Kasumi-1 (cell line): ENCODE results near the gene GRID1.
"Not testable (repeated sequence)": the region's sequence is repeated elsewhere in the genome, so short reads cannot be mapped to it uniquely, and the experiment has no call there.

Source experiments
- DNase-seq, 2 experiments: peaks; one replicate each; lab custom pipeline; 2025; lab: John Stamatoyannopoulos, UW

Gene GRID1

DNA sequence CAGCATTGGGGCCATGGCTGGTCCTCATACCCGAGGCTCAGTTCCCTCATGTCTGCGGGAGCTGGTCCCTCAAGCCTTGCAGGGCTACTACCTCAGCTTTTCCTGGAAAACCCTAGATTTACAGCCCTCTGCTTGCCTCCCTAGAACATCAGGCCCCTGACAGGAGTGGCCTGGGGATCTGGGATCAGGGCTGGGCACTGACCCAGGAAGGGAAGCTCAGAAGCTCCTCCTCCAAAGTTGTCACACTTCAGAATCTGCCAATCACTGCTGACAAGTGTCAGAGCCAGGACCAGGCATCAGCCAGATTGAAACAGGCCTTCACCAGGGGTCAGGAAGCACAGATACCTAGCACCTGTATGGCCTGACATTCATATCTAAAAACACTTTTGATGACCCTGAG, 115.2 kb downstream of the GRID1 start:
- DNase-seq: no peak

DNA sequence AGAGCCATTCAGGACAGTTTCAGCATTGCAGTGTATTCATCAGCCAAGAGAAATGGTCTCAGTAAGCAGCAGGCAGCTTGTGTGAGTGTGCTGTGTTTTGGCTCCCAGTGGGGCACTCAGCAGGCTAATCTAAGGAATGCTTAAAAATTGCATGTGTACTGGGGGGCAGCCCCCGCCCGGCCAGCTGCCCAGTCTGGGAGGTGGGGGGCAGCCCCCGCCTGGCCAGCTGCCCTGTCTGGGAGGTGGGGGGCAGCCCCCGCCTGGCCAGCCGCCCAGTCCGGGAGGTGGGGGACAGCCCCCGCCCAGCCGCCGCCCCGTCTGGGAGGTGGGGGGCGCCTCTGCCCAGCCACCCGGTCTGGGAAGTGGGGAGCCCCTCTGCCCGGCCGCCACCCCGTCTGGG, 116.2 kb downstream of the GRID1 start:
- no peak for DNase-seq

DNA sequence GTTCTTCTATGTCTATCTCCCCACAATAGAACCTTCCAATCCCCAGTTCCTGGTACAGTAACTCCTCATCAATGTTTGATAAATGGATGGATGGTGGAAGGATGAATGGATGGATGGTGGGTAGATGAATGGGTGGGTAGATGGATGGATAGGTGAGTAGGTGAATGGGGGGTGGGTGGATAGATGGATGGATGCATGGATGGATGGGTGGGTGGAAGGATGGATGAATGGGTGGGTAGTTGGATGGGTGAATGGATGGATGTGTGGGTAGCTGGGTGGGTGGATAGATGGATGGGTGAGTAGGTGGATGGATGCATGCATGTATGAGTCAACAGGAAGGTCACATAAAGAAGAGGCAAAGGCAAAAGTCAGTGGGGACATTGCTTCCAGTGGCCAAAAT, 116.8 kb downstream of the GRID1 start:
- DNase-seq: no peak

DNA sequence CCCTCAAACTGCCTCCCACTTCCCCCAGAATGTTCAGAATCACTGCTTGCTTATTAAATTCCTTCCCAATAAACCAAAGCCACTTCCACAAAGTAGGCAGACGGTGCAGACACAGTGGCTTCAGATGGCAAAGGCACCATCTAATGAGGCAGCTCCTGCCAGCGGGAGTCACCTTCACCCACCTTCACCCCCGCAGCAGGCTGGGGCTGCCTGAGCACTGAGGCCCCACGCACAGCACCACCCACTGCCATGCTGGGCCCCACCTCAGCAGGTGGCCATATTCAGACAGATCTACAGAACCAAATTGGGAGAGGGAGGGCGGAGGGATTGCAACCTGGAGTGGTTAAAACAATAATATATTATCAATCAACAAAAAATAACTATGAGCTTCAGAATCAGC, 118.5 kb downstream of the GRID1 start:
- DNase-seq: no peak

DNA sequence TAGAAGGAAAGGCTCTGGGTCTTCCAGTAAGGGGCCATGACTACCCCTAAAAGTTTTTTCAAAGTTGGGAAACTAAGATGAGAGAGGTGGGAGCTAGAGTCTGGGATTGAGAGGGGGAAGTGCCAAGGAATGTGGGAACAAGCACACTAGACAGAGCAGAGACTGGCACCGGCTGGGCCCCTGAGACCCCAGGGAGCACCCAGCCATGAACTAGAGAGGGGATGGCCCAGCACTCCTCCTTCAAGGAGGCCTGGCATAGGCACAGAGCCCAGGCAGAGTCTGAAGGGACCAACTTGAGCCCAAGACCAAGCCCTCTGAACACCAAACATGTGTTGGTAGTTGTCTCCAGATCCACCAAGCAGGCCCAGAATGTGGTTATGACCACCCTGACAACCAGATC, 119.0 kb downstream of the GRID1 start:
- DNase-seq: no peak

DNA sequence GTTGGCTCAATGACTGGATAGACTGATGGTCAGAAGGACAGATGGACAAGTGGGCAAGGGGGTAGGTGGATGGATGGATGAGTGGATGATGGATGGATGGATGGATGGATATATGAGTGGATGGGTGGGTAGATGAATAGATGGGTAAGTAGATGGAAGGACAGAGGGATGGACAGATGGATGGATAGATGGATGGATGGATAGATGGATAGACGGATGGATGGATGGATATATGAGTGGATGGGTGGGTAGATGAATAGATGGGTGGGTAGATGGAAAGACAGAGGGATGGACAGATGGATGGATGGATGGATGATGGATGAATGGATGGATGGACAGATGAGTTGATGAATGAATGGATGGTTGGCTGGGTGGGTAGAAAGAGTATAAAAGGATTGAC, 119.5 kb downstream of the GRID1 start:
- DNase-seq: no peak

DNA sequence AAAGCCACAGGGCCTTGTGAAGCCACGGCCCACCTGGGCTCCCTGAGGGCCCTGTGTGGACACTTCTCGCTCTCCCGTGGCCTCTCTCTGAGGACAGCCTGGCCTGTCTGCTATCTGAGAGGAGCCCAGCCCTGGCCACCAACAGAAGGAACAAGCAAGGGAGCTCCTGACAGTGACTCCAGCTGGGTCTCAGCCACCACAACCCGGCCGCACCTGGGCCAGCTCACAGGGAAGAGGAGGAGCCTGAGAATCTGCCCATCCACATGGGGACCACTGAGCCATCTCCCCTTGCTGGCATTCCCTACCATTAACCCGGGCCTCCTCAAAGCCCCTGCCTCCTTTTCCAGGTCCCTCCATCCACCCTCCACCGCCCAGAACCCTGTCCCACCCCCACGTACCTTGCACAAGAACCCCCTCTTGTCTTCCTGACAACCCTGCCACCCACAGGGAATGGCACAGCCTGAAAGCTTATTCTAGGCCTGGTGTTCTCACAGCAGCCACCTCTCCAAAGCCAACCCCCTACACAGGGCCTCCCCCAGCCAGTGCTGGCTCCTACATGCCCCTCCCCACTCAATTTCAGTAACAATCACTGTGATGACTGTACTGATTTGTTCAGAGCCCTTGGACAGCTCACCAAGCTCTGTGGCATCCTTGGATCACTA, 120.2 kb downstream of the GRID1 start:
- no peak for DNase-seq

DNA sequence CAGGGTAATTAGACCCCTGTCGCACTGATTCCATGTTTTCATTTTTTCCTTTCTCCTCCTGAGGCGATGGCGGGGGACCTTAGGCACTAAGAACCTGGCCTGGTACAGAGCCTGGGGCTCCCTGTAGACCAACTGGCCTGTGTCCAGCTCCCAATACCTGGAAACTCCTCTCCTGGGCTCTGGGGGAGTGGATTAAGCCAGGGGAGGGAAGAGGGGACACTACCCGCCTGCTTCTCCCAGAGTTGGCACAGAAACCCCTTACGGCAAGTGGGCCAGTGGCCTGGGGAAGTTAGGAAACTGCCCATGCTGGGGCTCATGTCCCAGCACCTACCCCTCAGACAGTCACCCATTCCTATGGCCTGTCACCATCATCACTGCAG, 121.6 kb downstream of the GRID1 start:
- no peak for DNase-seq

DNA sequence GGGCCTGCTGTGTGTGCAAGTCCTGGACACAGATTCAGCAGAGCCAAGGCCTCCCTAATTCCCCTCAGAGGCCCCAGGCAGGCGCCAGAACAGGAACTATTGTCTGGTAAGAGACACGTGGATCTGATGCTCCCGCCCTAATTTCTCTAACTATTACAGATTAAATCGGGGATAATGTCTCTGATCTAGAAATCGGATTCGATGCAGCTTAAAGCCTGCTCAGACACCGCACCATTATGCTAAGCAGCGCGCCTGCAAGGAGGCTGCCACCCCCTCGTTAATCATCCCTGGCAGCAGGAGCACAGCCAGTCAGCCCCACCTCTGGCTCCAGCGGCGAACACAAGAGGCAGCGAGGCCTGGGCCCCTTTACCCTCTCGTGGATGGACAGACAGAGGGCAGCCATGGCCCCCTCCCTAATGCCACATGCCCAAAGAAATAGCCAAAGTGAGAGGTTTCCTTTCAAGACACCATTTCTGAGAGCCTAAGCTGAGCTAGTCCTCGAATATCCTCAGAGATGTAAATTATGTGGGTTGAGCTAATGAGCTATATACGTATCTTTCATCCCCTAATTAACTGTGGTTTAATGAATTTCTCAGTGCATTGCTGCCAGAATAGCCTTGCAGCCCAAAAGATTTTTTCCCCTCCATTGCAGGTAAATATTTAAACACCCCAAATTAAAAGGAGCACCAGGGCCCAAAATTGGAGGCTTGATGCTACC, 122.1 kb downstream of the GRID1 start:
- no peak for DNase-seq

DNA sequence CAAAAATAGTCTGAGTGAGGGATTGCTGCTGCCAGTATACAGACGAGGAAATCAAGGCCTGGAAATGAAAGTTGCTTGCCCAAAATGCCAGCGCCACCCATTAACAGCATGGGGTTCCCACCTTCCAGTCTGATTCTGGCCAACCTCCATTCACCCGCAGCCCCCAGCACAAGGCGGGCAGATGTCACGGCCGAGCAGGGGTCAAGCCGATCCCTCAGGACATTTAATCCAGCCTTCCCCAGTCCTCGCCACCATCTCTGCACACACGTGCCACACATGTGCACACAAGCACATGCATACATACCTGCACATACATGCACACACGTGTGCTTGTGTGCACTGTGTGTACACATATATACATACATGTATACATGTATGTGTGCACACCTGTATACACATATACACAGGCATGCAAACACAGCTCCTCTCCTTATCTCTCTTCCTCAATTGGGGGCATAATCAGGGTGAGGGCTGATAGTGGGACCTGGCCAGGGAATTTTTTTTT, 122.9 kb downstream of the GRID1 start:
- DNase-seq: no peak

DNA sequence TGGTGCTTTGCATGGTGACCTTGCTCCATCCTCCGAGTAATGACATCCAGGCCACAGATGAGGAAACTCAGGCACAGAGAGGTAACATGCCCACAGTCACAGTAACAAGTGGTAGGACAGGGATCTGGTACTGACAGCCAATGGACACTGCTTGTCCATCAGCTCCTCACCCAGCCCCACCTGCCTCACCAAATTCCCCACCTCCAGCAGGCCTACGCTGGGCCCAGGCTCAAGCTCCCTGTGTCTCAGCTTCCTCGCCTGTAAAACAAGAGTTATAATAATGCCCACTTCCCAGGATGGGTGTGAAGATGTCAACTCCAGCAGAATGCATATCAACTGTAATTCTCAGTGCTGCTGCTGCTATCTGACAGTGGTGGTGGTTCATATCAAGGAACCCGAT, 123.8 kb downstream of the GRID1 start:
- DNase-seq: no peak

DNA sequence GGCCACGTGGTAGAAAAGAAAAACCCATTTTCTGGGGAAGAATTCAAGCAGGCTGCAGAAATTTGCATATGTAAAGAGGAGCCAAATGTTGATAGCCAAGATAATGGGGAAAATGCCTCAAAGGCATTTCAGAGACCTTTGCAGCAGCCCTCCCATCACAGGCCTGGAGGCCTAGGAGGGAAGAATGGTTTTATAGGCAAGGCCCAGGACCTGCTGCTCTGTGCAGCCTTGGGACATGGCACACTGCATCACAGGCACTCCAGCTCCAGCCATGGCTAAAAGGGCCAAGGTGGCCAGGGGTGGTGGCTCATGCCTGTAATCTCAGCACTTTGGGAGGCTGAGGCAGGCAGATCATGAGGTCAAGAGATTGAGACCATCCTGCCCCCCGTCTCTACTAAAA, 128.5 kb downstream of the GRID1 start:
- DNase-seq: not testable (repeated sequence)

DNA sequence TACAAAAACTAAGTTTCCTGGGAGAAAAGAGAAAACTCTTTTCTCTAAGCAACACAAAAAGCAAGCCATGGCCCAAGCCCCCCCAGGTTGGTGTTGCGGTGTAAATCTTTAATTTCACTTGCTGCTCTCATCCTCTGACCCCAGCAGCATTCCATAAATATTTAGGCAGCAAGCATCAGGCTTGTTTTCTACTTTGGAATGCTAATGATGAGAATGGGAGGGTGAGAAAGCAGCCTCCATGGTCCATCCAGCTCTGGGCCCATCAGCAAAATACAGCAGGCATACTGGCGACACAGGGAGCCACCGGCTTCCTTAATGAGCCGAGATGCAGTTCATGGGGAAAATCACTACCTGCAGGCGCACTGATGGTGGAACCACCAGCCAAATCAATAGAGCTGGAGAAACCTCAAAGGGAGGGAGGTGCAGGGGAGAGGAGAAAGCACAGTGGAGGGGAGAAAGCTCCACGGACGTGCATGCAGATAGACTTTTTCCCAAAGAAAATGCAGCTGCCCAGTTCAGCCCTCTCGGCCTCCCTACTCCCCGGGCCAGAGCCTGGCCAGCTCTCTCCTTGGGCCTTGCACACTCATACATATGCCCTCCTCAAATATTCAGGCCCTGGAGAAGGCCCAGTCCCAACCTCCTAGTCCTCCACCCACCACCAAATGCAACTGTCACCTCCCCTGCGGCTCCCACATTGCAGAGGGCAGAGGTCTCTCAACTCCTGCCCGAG, 131.9 kb downstream of the GRID1 start:
- DNase-seq: no peak

DNA sequence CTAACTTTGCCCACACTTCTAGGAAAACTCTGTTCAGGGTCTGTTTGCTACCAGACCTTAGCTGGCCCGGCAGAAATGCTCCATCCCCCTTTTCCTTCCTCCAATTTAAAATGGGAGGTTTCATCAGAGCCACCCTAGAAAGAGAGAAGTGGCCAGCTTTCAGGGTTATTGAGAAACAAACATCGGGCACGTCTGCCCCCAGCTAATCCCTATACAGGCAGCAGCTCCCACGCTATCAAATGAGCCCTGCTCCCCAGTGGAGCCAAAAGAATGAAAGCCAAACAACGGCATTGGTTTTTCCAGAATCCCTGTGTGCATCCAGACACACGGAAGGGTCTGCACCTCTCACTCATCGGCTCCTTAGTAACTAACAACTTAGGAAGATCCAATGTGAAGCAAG, 132.5 kb downstream of the GRID1 start:
- no peak for DNase-seq

DNA sequence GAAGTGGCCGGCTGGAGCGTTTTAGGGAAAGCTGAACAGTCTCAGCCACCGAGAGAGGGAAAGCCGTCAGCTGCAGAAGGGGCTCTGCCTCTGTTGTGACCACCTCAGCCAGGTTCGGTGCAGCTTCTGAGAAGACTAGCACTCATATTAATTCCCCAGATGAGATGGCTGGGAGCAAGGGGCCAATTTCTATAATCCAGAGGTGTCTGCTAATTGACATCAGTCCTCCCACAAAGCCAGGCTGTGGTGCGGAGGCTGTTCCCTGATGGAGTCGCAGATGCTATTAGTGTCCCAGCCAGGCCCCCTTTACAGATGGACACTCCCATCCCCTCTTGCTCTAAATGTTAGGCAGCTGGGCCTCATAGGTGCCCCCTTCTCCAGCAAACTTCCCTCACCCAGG, 133.5 kb downstream of the GRID1 start:
- no peak for DNase-seq

DNA sequence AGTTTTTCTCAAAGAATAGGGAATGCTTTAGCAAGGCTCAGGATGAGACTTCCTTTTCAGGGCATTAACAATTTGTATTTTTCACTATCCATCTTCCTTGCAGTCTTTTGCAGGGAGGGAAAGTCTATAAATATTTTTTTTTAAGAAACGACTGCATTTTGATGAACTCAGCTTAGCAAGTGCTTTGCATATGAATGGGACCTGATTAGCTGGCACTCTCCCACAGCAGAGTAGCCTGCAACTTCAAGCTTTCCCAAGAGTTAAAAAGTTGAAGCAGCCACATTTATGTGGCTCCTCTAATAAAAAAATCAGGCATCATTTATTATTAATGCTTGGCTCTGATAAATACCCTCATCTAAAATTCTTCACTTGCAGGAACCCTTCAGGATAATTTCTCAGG, 134.0 kb downstream of the GRID1 start:
- DNase-seq: no peak

DNA sequence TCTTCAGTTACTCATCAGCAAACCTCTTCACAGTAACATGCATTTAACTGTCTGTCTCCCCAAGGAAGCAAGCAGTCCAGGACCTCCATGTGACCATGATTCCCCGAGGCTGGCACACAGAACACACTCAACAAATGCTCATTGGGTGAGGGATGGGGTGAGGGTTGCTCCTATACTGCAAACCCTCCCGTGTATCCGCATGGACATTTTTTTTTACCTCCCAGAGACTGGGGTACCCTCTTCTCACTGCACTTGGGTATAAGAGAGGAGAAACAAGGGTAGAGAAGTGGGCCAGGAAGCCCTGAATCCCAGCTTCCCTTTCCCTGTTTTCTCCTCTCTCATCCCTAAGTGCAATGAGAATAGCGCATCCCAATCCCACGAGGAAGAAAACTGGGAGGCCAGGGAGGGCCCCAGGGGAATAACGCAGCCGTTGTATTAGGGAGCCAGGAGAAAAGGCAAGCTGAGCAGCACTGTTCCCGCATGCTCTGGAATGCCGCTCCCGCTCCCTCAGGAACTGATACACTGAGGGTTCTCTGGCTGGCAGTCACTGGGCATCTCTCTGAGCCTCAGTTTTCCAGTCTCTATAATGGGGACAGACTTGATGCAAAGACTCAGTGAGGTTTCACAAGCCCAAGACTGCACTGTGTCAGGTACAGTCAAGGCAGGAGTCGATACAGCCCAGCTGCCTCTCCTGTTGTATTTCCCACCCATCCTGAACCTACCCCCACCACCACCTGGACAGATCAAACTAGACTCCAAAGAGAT, 134.6 kb downstream of the GRID1 start:
- DNase-seq: no peak

DNA sequence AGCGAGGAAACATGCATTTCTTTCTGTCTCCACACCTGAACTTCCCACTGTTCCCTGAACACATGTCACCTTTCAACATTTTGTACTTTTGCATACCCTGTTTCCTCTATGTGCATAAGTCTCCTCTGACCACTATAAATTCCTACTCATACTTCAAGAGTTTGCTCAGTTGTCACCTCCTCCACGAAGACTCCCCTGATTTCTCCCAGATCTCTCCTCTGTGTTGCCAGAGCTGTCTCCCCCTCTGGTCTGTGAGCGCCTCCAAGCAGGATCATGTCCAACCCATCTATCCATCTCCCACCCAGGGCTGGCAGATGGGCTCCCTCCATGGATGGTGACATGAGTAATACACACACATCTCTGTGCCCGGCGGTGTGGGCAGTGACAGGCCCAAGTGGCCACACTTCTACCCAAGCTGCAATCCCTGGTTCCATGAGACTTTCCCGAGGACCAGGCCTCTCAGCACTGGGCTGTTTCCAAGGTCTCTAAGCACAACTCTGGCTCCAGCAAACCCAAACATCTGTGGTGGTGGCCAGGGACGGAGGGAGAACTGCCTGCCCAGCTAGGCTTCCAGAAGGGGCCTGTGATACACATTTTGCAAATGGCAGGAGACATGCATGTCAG, 135.9 kb downstream of the GRID1 start:
- no peak for DNase-seq

DNA sequence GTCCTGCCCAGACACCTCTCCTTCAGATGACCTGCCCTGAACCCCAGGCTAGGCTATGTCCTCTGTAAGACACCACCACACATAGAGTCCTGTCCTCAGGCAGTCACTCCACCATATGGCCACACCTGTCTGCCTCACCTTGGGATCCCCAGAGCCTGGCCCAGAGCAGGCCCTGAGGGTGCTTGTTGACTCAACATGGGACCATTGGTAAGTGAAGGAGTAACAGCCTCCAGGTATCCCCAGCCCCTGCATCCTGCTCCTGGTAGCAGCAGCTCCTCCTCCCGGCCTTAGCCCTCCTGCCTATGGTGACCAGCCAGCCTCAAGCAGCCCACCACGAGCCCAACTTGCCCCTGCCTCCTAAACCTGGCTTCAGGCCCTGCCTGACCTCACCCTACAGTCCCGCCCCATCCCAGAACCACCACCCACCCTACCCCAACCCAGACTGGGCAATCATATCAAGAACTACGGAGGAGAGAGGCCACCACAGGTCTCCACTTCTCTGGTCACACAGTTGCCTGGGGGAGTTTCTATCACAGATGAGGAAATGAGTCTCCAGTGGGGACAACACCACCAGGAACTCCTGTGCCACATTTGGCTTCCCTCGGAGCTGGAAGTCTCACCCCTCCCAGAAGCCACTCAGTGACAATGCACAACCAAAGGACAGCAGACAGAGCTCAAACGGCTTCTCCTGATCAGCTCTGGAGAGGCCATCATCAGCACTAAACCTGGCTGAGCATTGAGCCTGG, 136.6 kb downstream of the GRID1 start:
- DNase-seq: no peak

DNA sequence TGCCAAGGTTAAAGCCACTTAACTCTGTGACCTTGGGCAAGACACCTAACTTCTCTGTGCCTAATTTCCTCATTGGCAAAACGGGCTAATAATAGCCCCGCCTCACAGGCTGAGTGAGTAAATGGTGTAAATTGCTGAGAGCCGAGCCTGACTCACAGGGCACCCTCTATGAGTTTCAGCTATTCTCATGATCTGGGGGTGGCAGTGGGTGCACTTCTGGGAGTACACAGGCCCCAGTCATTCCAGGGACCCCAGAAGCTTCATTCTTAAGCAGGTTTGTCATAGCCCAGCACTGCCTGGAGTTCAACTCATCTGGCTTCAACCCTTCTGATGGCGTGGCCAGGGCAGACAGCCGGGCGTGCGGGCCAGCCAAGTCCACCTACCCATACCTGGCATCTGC, 137.2 kb downstream of the GRID1 start:
- DNase-seq: no peak
